Neuronal stem cell (in vitro differentiated cells): Measurements from ENCODE around the gene RPLP2.

Source experiments
- DNase-seq: peaks from one replicate; pipeline ENCODE4 v3.0.0-alpha.2; 2013; ENCODE audit warnings: low spot score
- H2AFZ ChIP-seq: one replicate; pipeline ENCODE4 v1.6.1; 2013; ENCODE audit warnings: mild to moderate bottlenecking, low read length, inconsistent platforms
- H2AK5ac ChIP-seq: 2 replicates; pipeline ENCODE4 v1.6.1; 2013; ENCODE audit warnings: low read depth, mild to moderate bottlenecking, inconsistent platforms, low read length, moderate library complexity, mixed read lengths
- H2BK120ac ChIP-seq: 2 replicates; pipeline ENCODE4 v1.6.1; 2013; ENCODE audit warnings: low read depth, mild to moderate bottlenecking, inconsistent platforms, low read length, moderate library complexity, mixed read lengths
- H2BK12ac ChIP-seq: one replicate; pipeline ENCODE4 v1.6.1; 2013; ENCODE audit warnings: low read length, inconsistent platforms
- H2BK15ac ChIP-seq: 2 replicates; pipeline ENCODE4 v1.6.1; 2013; ENCODE audit warnings: mild to moderate bottlenecking, low read length, inconsistent platforms, mixed read lengths
- H2BK5ac ChIP-seq: one replicate; pipeline ENCODE4 v1.6.1; 2013; ENCODE audit warnings: inconsistent platforms, mild to moderate bottlenecking, low read length, moderate library complexity
- H3K14ac ChIP-seq: one replicate; pipeline ENCODE4 v1.6.1; 2013; ENCODE audit warnings: low read length, inconsistent platforms
- H3K18ac ChIP-seq: 2 replicates; pipeline ENCODE4 v1.6.1; 2013; ENCODE audit warnings: low read length, inconsistent platforms
- H3K23ac ChIP-seq: 2 replicates; pipeline ENCODE4 v1.6.1; 2013; ENCODE audit warnings: low read depth, mild to moderate bottlenecking, mixed read lengths, low read length, inconsistent platforms; ENCODE audit not compliant: poor library complexity
- H3K27ac ChIP-seq: replicated peaks from 3 replicates; pipeline ENCODE4 v1.5.1; 2013; ENCODE audit warnings: low read length, inconsistent platforms
- H3K27me3 ChIP-seq, 3 experiments: 2 replicates each; pipeline ENCODE4 v1.6.1; 2013; ENCODE audit warnings: low read length in 3 of 3, mild to moderate bottlenecking in 2 of 3, inconsistent platforms in 1 of 3, low read depth in 1 of 3, mixed read lengths in 1 of 3, moderate library complexity in 1 of 3; ENCODE audit not compliant: control insufficient read depth in 3 of 3, insufficient read depth in 3 of 3
- H3K36me3 ChIP-seq, 2 donors: replicated peaks in 1 of 2; 2 replicates each; pipeline ENCODE4 v1.6.1; 2013; ENCODE audit warnings: low read length in 2 of 2; ENCODE audit not compliant: control insufficient read depth in 2 of 2, insufficient read depth in 2 of 2
- H3K4ac ChIP-seq: 2 replicates; pipeline ENCODE4 v1.6.1; 2013; ENCODE audit warnings: inconsistent platforms, mild to moderate bottlenecking, low read length, moderate library complexity
- H3K4me1 ChIP-seq, 2 donors: 1 replicate in 1 of 2; 2 replicates in 1 of 2; pipeline ENCODE4 v1.6.1; 2013; ENCODE audit warnings: low read length in 2 of 2, low read depth in 1 of 2; ENCODE audit not compliant: control insufficient read depth in 2 of 2, insufficient read depth in 1 of 2
- H3K4me2 ChIP-seq: one replicate; pipeline ENCODE4 v1.6.1; 2013; ENCODE audit warnings: mild to moderate bottlenecking, low read length, inconsistent platforms; ENCODE audit not compliant: insufficient read depth, poor library complexity, severe bottlenecking
- H3K4me3 ChIP-seq, 2 donors: 2 replicates each; pipeline ENCODE4 v1.5.1; 2013; ENCODE audit warnings: low read length in 2 of 2, mild to moderate bottlenecking in 2 of 2, inconsistent platforms in 1 of 2, moderate library complexity in 1 of 2
- H3K79me1 ChIP-seq: one replicate; pipeline ENCODE4 v1.6.1; 2013; ENCODE audit warnings: low read depth, mild to moderate bottlenecking, inconsistent platforms, low read length, moderate library complexity
- H3K9ac ChIP-seq: one replicate; pipeline ENCODE4 v1.6.1; 2013; ENCODE audit warnings: mild to moderate bottlenecking, low read depth, low read length, inconsistent platforms; ENCODE audit not compliant: poor library complexity
- H3K9me3 ChIP-seq, 2 donors: replicated peaks in 1 of 2; 2 replicates each; pipeline versions ENCODE3 to v1.6.1; 2013; ENCODE audit warnings: low read length in 2 of 2, mild to moderate bottlenecking in 2 of 2, inconsistent platforms in 1 of 2, low read depth in 1 of 2, mixed read lengths in 1 of 2, moderate library complexity in 1 of 2; ENCODE audit not compliant: control insufficient read depth in 2 of 2, insufficient read depth in 1 of 2
- H4K8ac ChIP-seq: one replicate; pipeline ENCODE4 v1.6.1; 2013; ENCODE audit warnings: low read depth, mild to moderate bottlenecking, inconsistent platforms, low read length, moderate library complexity
- H4K91ac ChIP-seq: one replicate; pipeline ENCODE4 v1.6.1; 2013; ENCODE audit warnings: low read length, low read depth, mild to moderate bottlenecking, inconsistent platforms; ENCODE audit not compliant: poor library complexity
- WGBS, 2 donors: extraction: QIAGEN DNeasy Blood & Tissue Kit; methylation state at CpG; one replicate each; pipeline ENCODE4 v1.1.7; 2013; ENCODE audit warnings: missing lambda C conversion rate in 2 of 2, mixed read lengths in 1 of 2; ENCODE audit not compliant: insufficient read length in 2 of 2, insufficient replicate concordance in 1 of 2; ENCODE audit errors: extremely low coverage in 2 of 2; 5-methylcytosine and 5-hydroxymethylcytosine counted together

Gene RPLP2

DNA sequence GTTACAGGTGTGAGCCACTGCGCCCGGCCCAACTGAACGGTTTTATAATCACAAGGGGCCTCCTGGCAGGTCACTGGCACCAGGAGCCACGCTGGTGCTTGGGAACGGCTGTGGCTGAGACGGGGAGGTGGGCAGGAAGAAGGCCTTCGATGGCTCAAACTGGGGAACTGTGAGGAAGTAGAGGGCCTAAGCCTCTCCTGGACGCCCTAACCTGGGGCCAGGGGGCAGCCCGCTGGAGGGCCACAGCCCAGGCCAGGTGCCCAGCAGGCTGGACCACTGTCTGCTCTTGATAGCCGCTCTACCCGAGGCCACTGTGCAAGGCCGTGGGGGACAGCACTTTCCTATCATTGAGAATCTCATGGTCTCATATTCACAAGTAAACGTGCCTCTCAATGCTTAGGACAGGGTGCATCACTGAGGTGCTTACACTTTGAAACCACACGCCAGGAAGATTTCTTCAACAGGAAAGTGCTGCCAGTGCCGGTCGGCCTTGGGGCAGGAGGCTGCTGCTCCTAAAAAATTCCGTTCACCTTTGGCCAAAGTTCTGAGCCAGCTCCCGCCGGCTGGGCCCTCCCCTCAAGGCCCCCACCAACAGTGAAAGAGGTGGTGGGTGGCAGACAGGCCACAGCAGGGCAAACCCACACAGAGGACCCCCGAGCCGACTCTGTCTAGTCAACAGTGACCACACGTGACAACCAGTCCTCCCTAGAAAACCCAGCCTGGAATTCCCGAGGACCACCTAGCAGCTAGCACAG lies 39.7 kb upstream of the RPLP2 start:
- H3K79me1 ChIP-seq = peaks cover 18% of the 10 kb centered on the region
- peaks cover 23 to 80% of the 10 kb centered on the region in 2 donors for H3K36me3 ChIP-seq
- no peak overlapping the region for H3K4me2 ChIP-seq
- H2BK12ac ChIP-seq = no peak overlapping the region
- no peak overlapping the region for H2BK120ac ChIP-seq
- no peak overlapping the region for H2BK5ac ChIP-seq
- H3K4me1 ChIP-seq = peaks cover 0 to 2% of the 10 kb centered on the region in 2 donors
- H3K23ac ChIP-seq = no peak overlapping the region
- no peak overlapping the region for H3K4me3 ChIP-seq
- H3K9me3 ChIP-seq = no peaks in the 10 kb centered on the region
- H4K91ac ChIP-seq = no peak overlapping the region
- no peak for DNase-seq
- no peak overlapping the region for H3K27ac ChIP-seq
- no peak overlapping the region for H2BK15ac ChIP-seq
- H2AFZ ChIP-seq = no peak overlapping the region
- no peak overlapping the region for H4K8ac ChIP-seq
- WGBS, 2 donors = no CpG with 5 or more reads among the region's 23 CpGs
- H3K4ac ChIP-seq = no peak overlapping the region
- no peak overlapping the region for H3K18ac ChIP-seq
- no peak overlapping the region for H3K14ac ChIP-seq
- no peak overlapping the region for H2AK5ac ChIP-seq
- H3K9ac ChIP-seq = no peak overlapping the region
- H3K27me3 ChIP-seq = no peaks in the 10 kb centered on the region

DNA sequence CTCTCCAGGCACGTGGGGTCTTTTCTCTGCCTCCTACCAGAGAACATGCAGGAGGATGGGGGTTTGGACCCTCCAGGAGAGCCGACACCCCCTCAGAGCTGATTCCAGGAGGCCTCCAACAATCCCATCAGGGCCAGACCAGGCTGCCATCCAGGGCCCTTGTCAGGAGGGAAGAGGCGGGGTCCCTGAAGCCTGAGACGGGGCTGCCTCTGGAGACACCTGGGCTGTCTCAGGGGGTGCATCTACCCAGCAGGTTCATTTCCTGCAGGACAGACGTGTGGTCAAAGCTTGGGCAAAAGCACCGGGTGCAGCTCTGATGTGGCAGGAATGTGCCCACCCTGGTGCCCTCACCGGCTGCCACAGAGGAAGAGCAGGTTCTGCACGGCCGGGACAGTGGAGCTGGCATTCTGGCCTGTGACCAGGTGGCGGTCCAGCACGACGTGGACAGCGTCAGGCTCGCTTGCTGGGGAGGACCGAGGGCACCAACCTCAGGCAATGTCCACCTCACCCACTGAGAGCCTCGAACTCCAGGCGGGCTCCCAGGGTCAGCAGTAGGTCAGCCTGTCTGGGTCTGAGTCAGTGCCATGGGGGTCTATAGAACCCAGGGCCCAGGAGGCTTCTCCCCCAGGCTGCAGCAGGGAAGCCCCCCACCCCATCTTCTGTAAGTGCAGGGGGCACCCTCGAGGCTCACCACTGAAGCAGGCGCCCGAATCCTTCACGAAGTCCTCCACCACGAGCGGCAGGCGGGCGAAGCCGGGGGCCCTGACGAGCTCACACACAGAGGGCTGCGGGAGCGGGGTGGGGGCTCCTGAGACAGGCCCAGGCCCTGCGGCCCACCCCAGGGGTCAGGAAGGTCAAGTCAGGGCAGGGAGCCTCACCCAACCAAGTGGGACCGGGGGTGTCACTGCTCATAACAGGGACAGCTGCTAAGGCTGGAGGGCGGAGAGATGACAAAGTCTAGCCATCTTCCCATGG lies 38.8 kb upstream of the RPLP2 start:
- Histone ChIP-seq H3K18ac (peak overlapping the region; percentile 57), H3K23ac (peak overlapping the region; percentile 55), H3K36me3 (peaks cover 21 to 77% of the 10 kb centered on the region in 2 donors), H2BK12ac (peak overlapping the region; percentile 41), H3K4me2 (no peak overlapping the region), H3K27ac (no peak overlapping the region), H2BK15ac (no peak overlapping the region), H3K4me1 (peaks cover 2 to 3% of the 10 kb centered on the region in 2 donors), H3K9ac (peak overlapping the region; percentile 77), H3K14ac (no peak overlapping the region), H3K4ac (no peak overlapping the region), H3K4me3 (no peak overlapping the region), H4K8ac (no peak overlapping the region), H2BK120ac (no peak overlapping the region), H2BK5ac (no peak overlapping the region), H3K27me3 (no peaks in the 10 kb centered on the region), H2AK5ac (no peak overlapping the region), H2AFZ (no peak overlapping the region), H3K9me3 (no peaks in the 10 kb centered on the region), H3K79me1 (peaks cover 18% of the 10 kb centered on the region), H4K91ac (no peak overlapping the region)
- no peak for DNase-seq
- WGBS, 2 donors = no CpG with 5 or more reads among the region's 32 CpGs

DNA sequence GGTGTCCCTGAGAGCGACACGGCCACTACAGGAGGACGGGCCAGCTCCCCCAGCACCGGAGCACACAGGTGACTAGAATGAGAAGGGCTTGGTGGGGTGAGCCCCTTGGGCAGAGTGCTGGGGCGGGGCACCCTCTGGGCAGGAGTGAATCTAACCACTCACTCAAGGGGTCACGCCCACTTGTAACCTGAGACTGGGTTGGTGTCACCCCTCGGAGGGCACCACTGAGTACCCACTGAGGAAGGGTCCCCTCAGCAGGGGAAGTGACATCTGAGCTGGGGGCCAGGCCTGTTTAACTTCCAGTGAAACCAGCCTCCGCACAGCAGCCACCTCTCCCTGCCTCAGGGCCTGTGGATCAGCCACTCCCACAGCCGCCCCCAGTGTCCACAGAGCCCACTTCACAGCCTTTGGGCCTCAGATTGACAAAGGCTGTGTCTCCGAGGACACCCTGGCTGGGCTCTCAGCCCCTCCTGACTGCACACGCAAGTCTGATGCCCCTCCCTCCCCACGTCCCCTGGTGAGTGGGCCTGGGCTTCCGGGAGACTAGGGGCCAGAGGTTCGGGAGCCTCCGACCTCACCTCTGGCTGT lies 38.1 kb upstream of the RPLP2 start:
- Histone ChIP-seq H3K14ac (no peak overlapping the region), H3K4me3 (no peak overlapping the region), H3K27me3 (no peaks in the 10 kb centered on the region), H3K36me3 (peaks cover 17 to 69% of the 10 kb centered on the region in 2 donors), H2BK15ac (no peak overlapping the region), H4K8ac (no peak overlapping the region), H2AK5ac (no peak overlapping the region), H2AFZ (no peak overlapping the region), H3K18ac (no peak overlapping the region), H2BK12ac (no peak overlapping the region), H3K4me1 (peaks cover 5 to 8% of the 10 kb centered on the region in 2 donors), H3K23ac (no peak overlapping the region), H2BK5ac (no peak overlapping the region), H3K4ac (no peak overlapping the region), H3K9ac (peak overlapping the region; percentile 77), H2BK120ac (no peak overlapping the region), H3K4me2 (no peak overlapping the region), H3K9me3 (no peaks in the 10 kb centered on the region), H4K91ac (no peak overlapping the region), H3K27ac (no peak overlapping the region), H3K79me1 (peaks cover 21% of the 10 kb centered on the region)
- no CpG with 5 or more reads among the region's 15 CpGs for WGBS, 2 donors
- no peak for DNase-seq
